Activated B cell treated with CpG ODN at 0.5 μM for 24 hours (primary cell): ENCODE data around the gene OR52W1. TPM values are rescaled to one million over a fixed set of nuclear protein-coding genes. Genes with fewer than 3 reads are reported as not detected.

ENCODE experiments used
- ATAC-seq: fragments of 200-7000 bp; cut with Tn5 transposase; one replicate; pipeline ENCODE4 v1.10.0; 2021; ENCODE audit warnings: low read depth, mild to moderate bottlenecking, moderate library complexity
- CTCF ChIA-PET: fragments of 350-600 bp; sonication (Branson Sonifier 250); formaldehyde crosslinking; loops from one replicate; lab custom pipeline; 2021; ENCODE audit warnings: antibody characterized with exemption; lab: Charles Lee
- POLR2A ChIA-PET: fragments of 350-600 bp; sonication (Branson Sonifier 250); formaldehyde crosslinking; loops from one replicate; lab custom pipeline; 2021; ENCODE audit warnings: antibody characterized with exemption; lab: Charles Lee
- DNase-seq: peaks from one replicate; pipeline ENCODE4 v3.0.0; 2022
- H3K27ac Mint-ChIP-seq: one replicate; pipeline ENCODE4 v1.8.0; 2020; ENCODE audit warnings: mixed read lengths
- H3K27me3 Mint-ChIP-seq: one replicate; pipeline ENCODE4 v1.8.0; 2021; ENCODE audit warnings: mixed read lengths
- H3K36me3 Mint-ChIP-seq: one replicate; pipeline ENCODE4 v1.8.0; 2021; ENCODE audit warnings: low read depth, mixed read lengths
- H3K4me1 Mint-ChIP-seq: one replicate; pipeline ENCODE4 v1.8.0; 2021; ENCODE audit warnings: mixed read lengths
- H3K4me3 Mint-ChIP-seq: one replicate; pipeline ENCODE4 v1.8.0; 2020; ENCODE audit warnings: mild to moderate bottlenecking, mixed read lengths
- H3K9me3 Mint-ChIP-seq: one replicate; pipeline ENCODE4 v1.8.0; 2020; ENCODE audit warnings: mixed read lengths
- CTCF ChIP-seq: fragments of 200-600 bp; IDR thresholded peaks from one replicate; pipeline ENCODE4 v1.8.0; 2022; ENCODE audit warnings: antibody characterized with exemption, mild to moderate bottlenecking
- intact Hi-C: fragments of 100-400 bp; cut with micrococcal nuclease; formaldehyde crosslinking; loops from one replicate; pipeline ENCODE4 v1.15.1; 2024
- total RNA-seq: library from RNA; stranded (reverse); gene quantifications from 2 replicates; pipeline ENCODE4 v1.2.3, GENCODE V29; 2022

OR52W1 gene
- total RNA-seq, 1 donor from 2014 or later = not detected

- Mint-ChIP-seq H3K4me3 (no peak overlapping the region), H3K36me3 (no peaks in the 10 kb centered on the region), H3K4me1 (no peaks in the 10 kb centered on the region), H3K27me3 (peaks cover 13% of the 10 kb centered on the region), H3K27ac (no peak overlapping the region), H3K9me3 (peaks cover 3% of the 10 kb centered on the region)
- intact Hi-C loops = no loop called here
- CTCF ChIA-PET = no interaction called here
- POLR2A ChIA-PET = no interaction called here
- TF ChIP-seq CTCF = no peak
- no peak for ATAC-seq
- DNase-seq = no peak
Observed at GRCh38 chr11:6175440-6175839, 23.6 kb upstream of the OR52W1 start.

- TF ChIP-seq CTCF = no peak
- Mint-ChIP-seq H3K9me3 (peaks cover 1% of the 10 kb centered on the region), H3K36me3 (no peaks in the 10 kb centered on the region), H3K27ac (no peak overlapping the region), H3K27me3 (no peaks in the 10 kb centered on the region), H3K4me3 (no peak overlapping the region), H3K4me1 (no peaks in the 10 kb centered on the region)
- POLR2A ChIA-PET = no interaction called here
- no peak for ATAC-seq
- CTCF ChIA-PET = no interaction called here
- intact Hi-C loops = no loop called here
- DNase-seq = no peak
Observed at GRCh38 chr11:6191742-6192141, 7.3 kb upstream of the OR52W1 start.

- intact Hi-C loops = no loop called here
- Mint-ChIP-seq H3K36me3 (no peaks in the 10 kb centered on the region), H3K9me3 (no peaks in the 10 kb centered on the region), H3K4me3 (no peak overlapping the region), H3K27ac (no peak overlapping the region), H3K27me3 (no peaks in the 10 kb centered on the region), H3K4me1 (no peaks in the 10 kb centered on the region)
- DNase-seq (no peak), ATAC-seq (no peak)
- POLR2A ChIA-PET = no interaction called here
- TF ChIP-seq CTCF = no peak
- CTCF ChIA-PET = no interaction called here
Observed at GRCh38 chr11:6194065-6194581, 4.9 kb upstream of the OR52W1 start.

GRCh38 chr11:6196396-6196795, 2.6 kb upstream of the OR52W1 start:
- Mint-ChIP-seq H3K4me3 (no peak overlapping the region), H3K27me3 (no peaks in the 10 kb centered on the region), H3K9me3 (no peaks in the 10 kb centered on the region), H3K4me1 (peaks cover 2% of the 10 kb centered on the region), H3K36me3 (no peaks in the 10 kb centered on the region), H3K27ac (no peak overlapping the region)
- intact Hi-C loops = no loop called here
- ChIA-PET POLR2A (no interaction called here), CTCF (no interaction called here)
- ATAC-seq = no peak
- no peak for DNase-seq
- no peak for TF ChIP-seq CTCF

GRCh38 chr11:6197466-6198200, 1.4 kb upstream of the OR52W1 start:
- no peaks in the 10 kb centered on the region for H3K9me3 Mint-ChIP-seq
- H3K4me1 Mint-ChIP-seq = peaks cover 2% of the 10 kb centered on the region
- intact Hi-C loops = no loop called here
- CTCF ChIA-PET = no interaction called here
- TF ChIP-seq CTCF = no peak
- DNase-seq (no peak), ATAC-seq (no peak)
- H3K27me3 Mint-ChIP-seq = no peaks in the 10 kb centered on the region
- POLR2A ChIA-PET = no interaction called here
- no peak overlapping the region for H3K4me3 Mint-ChIP-seq
- H3K36me3 Mint-ChIP-seq = no peaks in the 10 kb centered on the region
- H3K27ac Mint-ChIP-seq = no peak overlapping the region
